SU-DHL-6 (cell line): ENCODE results near the gene CYP3A5.

Experiments
- H2AFZ ChIP-seq: fragments of 200-600 bp; sonication (generic); 2 replicates; pipeline ENCODE4 v1.6.1; 2014; ENCODE audit warnings: low read depth, mild to moderate bottlenecking, moderate library complexity, mixed read lengths, antibody characterized with exemption, low read length; ENCODE audit not compliant: severe bottlenecking
- H3F3A ChIP-seq: fragments of 200-600 bp; shearing (Covaris generic); 2 replicates; pipeline ENCODE4 v1.6.0; 2016; ENCODE audit warnings: antibody characterized with exemption, mild to moderate bottlenecking; ENCODE audit not compliant: insufficient read depth
- H3K27ac ChIP-seq: fragments of 200-600 bp; sonication (generic); 2 replicates; pipeline ENCODE4 v1.5.1; 2016; ENCODE audit warnings: low read depth, mild to moderate bottlenecking, low read length, moderate library complexity, mixed read lengths
- H3K27me3 ChIP-seq: fragments of 200-600 bp; sonication (generic), shearing (Covaris generic); 2 replicates; pipeline ENCODE4 v1.6.0; 2014; ENCODE audit warnings: mild to moderate bottlenecking, low read length
- H3K36me3 ChIP-seq: fragments of 200-600 bp; sonication (generic); 2 replicates; pipeline ENCODE4 v1.6.1; 2014; ENCODE audit warnings: mild to moderate bottlenecking, low read length, mixed read lengths
- H3K4me2 ChIP-seq: fragments of 300-600, 200-600 bp; shearing (Covaris generic), sonication (generic); 2 replicates; pipeline ENCODE4 v1.6.0; 2014; ENCODE audit warnings: low read length, low read depth, mild to moderate bottlenecking; ENCODE audit not compliant: poor library complexity, severe bottlenecking
- H3K4me3 ChIP-seq: fragments of 200-600 bp; sonication (generic); 2 replicates; pipeline ENCODE4 v1.5.1; 2014; ENCODE audit warnings: antibody characterized with exemption, low read length, mild to moderate bottlenecking, mixed read lengths; ENCODE audit not compliant: insufficient read depth, poor library complexity, severe bottlenecking
- H3K79me2 ChIP-seq: fragments of 200-600 bp; sonication (generic); 2 replicates; pipeline ENCODE4 v1.6.1; 2014; ENCODE audit warnings: mild to moderate bottlenecking, low read length, moderate library complexity; ENCODE audit not compliant: insufficient read depth
- H3K9ac ChIP-seq: fragments of 200-600 bp; sonication (generic); 2 replicates; pipeline ENCODE4 v1.7.0; 2014; ENCODE audit warnings: mild to moderate bottlenecking, low read length
- H3K9me2 ChIP-seq: fragments of 200-600 bp; sonication (generic); replicated peaks from 2 replicates; pipeline ENCODE4 v1.6.1; 2014; ENCODE audit warnings: low read length; ENCODE audit not compliant: insufficient read depth
- H3K9me3 ChIP-seq: fragments of 200-600 bp; sonication (generic); 2 replicates; pipeline ENCODE4 v1.6.1; 2014; ENCODE audit warnings: low read length, mixed read lengths; ENCODE audit not compliant: insufficient read depth
- H4K20me1 ChIP-seq: fragments of 200-600 bp; sonication (generic); 2 replicates; pipeline ENCODE4 v1.6.1; 2014; ENCODE audit warnings: low read depth, mild to moderate bottlenecking, antibody characterized with exemption, low read length, moderate library complexity, mixed read lengths
- CTCF ChIP-seq: fragments of 200-600 bp; sonication (generic); IDR thresholded peaks from one replicate; pipeline ENCODE4 v1.5.1; 2017; ENCODE audit warnings: antibody characterized with exemption, mild to moderate bottlenecking, low read length, moderate library complexity; ENCODE audit not compliant: insufficient read depth, poor library complexity, severe bottlenecking
- EZH2phosphoT487 ChIP-seq: fragments of 200-600 bp; sonication (generic), shearing (Covaris generic); conservative IDR thresholded peaks from 2 replicates; pipeline ENCODE4 v1.6.1; 2018; ENCODE audit warnings: mild to moderate bottlenecking, antibody characterized with exemption, low read length, moderate library complexity, mixed read lengths

Gene CYP3A5

GRCh38 chr7:99628471-99629465 is 51.0 kb downstream of the CYP3A5 start:
- peaks cover 10% of the 10 kb centered on the region for H3K36me3 ChIP-seq
- no peak overlapping the region for H3K27ac ChIP-seq
- no peak overlapping the region for H3K9ac ChIP-seq
- no peak overlapping the region for H3K4me3 ChIP-seq
- H3K4me2 ChIP-seq = no peak overlapping the region
- no peaks in the 10 kb centered on the region for H3K27me3 ChIP-seq
- H3K79me2 ChIP-seq = no peaks in the 10 kb centered on the region
- H3F3A ChIP-seq = no peaks in the 10 kb centered on the region
- H4K20me1 ChIP-seq = no peaks in the 10 kb centered on the region
- H2AFZ ChIP-seq = no peak overlapping the region
- no peaks in the 10 kb centered on the region for H3K9me2 ChIP-seq
- no peaks in the 10 kb centered on the region for H3K9me3 ChIP-seq
- no peak for TF ChIP-seq EZH2phosphoT487
- TF ChIP-seq CTCF = no peak

- Histone ChIP-seq H3F3A (no peaks in the 10 kb centered on the region), H3K36me3 (peaks cover 10% of the 10 kb centered on the region)
Measured at GRCh38 chr7:99627513-99627912, 52.3 kb downstream of the CYP3A5 start.

GRCh38 chr7:99626661-99627060 is 53.1 kb downstream of the CYP3A5 start:
- no peaks in the 10 kb centered on the region for H3F3A ChIP-seq
- no peaks in the 10 kb centered on the region for H4K20me1 ChIP-seq
- H3K9ac ChIP-seq = no peak overlapping the region
- H3K4me3 ChIP-seq = no peak overlapping the region
- TF ChIP-seq CTCF = no peak
- no peak for TF ChIP-seq EZH2phosphoT487
- H3K36me3 ChIP-seq = peaks cover 10% of the 10 kb centered on the region
- no peak overlapping the region for H3K4me2 ChIP-seq
- H3K27ac ChIP-seq = no peak overlapping the region
- no peak overlapping the region for H2AFZ ChIP-seq
- H3K9me2 ChIP-seq = no peaks in the 10 kb centered on the region
- H3K79me2 ChIP-seq = no peaks in the 10 kb centered on the region
- H3K27me3 ChIP-seq = no peaks in the 10 kb centered on the region
- H3K9me3 ChIP-seq = no peaks in the 10 kb centered on the region

More at GRCh38 chr7:99627513-99627912, 52.3 kb downstream of the CYP3A5 start:
- no peak overlapping the region for H3K9ac ChIP-seq
- no peaks in the 10 kb centered on the region for H3K79me2 ChIP-seq
- H3K4me2 ChIP-seq = no peak overlapping the region
- H3K4me3 ChIP-seq = no peak overlapping the region
- no peaks in the 10 kb centered on the region for H3K27me3 ChIP-seq
- no peaks in the 10 kb centered on the region for H3K9me3 ChIP-seq
- H3K9me2 ChIP-seq = no peaks in the 10 kb centered on the region
- H3K27ac ChIP-seq = no peak overlapping the region
- no peak overlapping the region for H2AFZ ChIP-seq
- no peak for TF ChIP-seq CTCF
- no peak for TF ChIP-seq EZH2phosphoT487
- no peaks in the 10 kb centered on the region for H4K20me1 ChIP-seq
